KMS-11 (cell line): Measurements from ENCODE around the gene SLC7A9.

Source experiments
- H2AFZ ChIP-seq: fragments of 200-600 bp; sonication (generic); 2 replicates; pipeline ENCODE4 v1.6.1; 2016; ENCODE audit warnings: antibody characterized with exemption, mixed run types, low read depth
- H3K27ac ChIP-seq: fragments of 200-600 bp; sonication (generic); 2 replicates; pipeline ENCODE4 v1.6.1; 2016; ENCODE audit warnings: mild to moderate bottlenecking, mixed run types
- H3K27me3 ChIP-seq: fragments of 200-600 bp; sonication (generic); 2 replicates; pipeline ENCODE4 v1.6.1; 2017; ENCODE audit warnings: mild to moderate bottlenecking, low read depth, mixed run types, moderate library complexity; ENCODE audit not compliant: insufficient read depth
- H3K36me3 ChIP-seq: fragments of 200-600 bp; sonication (generic); 2 replicates; pipeline ENCODE4 v1.6.1; 2017; ENCODE audit warnings: mild to moderate bottlenecking, mixed run types; ENCODE audit not compliant: insufficient read depth
- H3K4me1 ChIP-seq: fragments of 200-600 bp; sonication (generic); 2 replicates; pipeline ENCODE4 v1.6.1; 2016; ENCODE audit warnings: mild to moderate bottlenecking, low read depth, mixed run types; ENCODE audit not compliant: poor library complexity, severe bottlenecking
- H3K4me2 ChIP-seq: fragments of 200-600 bp; sonication (generic); 2 replicates; pipeline ENCODE4 v1.7.0; 2016; ENCODE audit warnings: mild to moderate bottlenecking, mixed run types
- H3K4me3 ChIP-seq: fragments of 200-600 bp; sonication (generic); IDR thresholded peaks from 2 replicates; pipeline ENCODE4 v1.6.1; 2017; ENCODE audit warnings: low read depth, low read length, mixed read lengths; ENCODE audit not compliant: insufficient read depth
- H3K79me2 ChIP-seq: fragments of 200-600 bp; sonication (generic); 2 replicates; pipeline ENCODE4 v1.6.1; 2016; ENCODE audit warnings: low read depth, mixed run types; ENCODE audit not compliant: insufficient read depth
- H3K9ac ChIP-seq: fragments of 200-600 bp; sonication (generic); 2 replicates; pipeline ENCODE4 v1.6.1; 2016; ENCODE audit warnings: mild to moderate bottlenecking, mixed run types
- H4K20me1 ChIP-seq: fragments of 200-600 bp; sonication (generic); 2 replicates; pipeline ENCODE4 v1.6.1; 2016; ENCODE audit warnings: mild to moderate bottlenecking, mixed run types; ENCODE audit not compliant: insufficient read depth
- CTCF ChIP-seq: fragments of 200-600 bp; sonication (generic); conservative IDR thresholded peaks from 2 replicates; pipeline ENCODE4 v1.6.1; 2017; ENCODE audit warnings: low read depth, mild to moderate bottlenecking, antibody characterized with exemption, low read length, moderate library complexity, mixed read lengths

SLC7A9 gene

GRCh38 chr19:32896516-32897214 lies 27.1 kb upstream of the SLC7A9 start:
- Histone ChIP-seq H3K4me2 (no peak overlapping the region), H2AFZ (no peak overlapping the region), H3K79me2 (no peaks in the 10 kb centered on the region), H3K9ac (no peak overlapping the region), H3K27ac (no peak overlapping the region), H3K4me3 (no peak overlapping the region), H3K4me1 (peaks cover 7% of the 10 kb centered on the region), H3K27me3 (no peaks in the 10 kb centered on the region), H4K20me1 (no peaks in the 10 kb centered on the region), H3K36me3 (no peaks in the 10 kb centered on the region)
- TF ChIP-seq CTCF = no peak

- no peaks in the 10 kb centered on the region for H3K27me3 ChIP-seq
- H3K36me3 ChIP-seq = no peaks in the 10 kb centered on the region
- H3K9ac ChIP-seq = no peak overlapping the region
- no peak overlapping the region for H3K4me2 ChIP-seq
- no peak overlapping the region for H3K27ac ChIP-seq
- no peaks in the 10 kb centered on the region for H3K79me2 ChIP-seq
- no peaks in the 10 kb centered on the region for H4K20me1 ChIP-seq
- TF ChIP-seq CTCF = no peak
- no peak overlapping the region for H3K4me3 ChIP-seq
- peaks cover 7% of the 10 kb centered on the region for H3K4me1 ChIP-seq
- H2AFZ ChIP-seq = no peak overlapping the region
These were observed 25.8 kb upstream of the SLC7A9 start for GRCh38 chr19:32895384-32895783.

GRCh38 chr19:32891609-32892008 lies 22.0 kb upstream of the SLC7A9 start:
- Histone ChIP-seq H4K20me1 (no peaks in the 10 kb centered on the region), H3K27ac (no peak overlapping the region), H3K4me1 (peaks cover 1% of the 10 kb centered on the region), H3K9ac (no peak overlapping the region), H3K36me3 (no peaks in the 10 kb centered on the region), H3K79me2 (no peaks in the 10 kb centered on the region), H3K27me3 (no peaks in the 10 kb centered on the region), H2AFZ (no peak overlapping the region), H3K4me3 (no peak overlapping the region), H3K4me2 (no peak overlapping the region)
- TF ChIP-seq CTCF = no peak

- Histone ChIP-seq H3K4me3 (no peak overlapping the region), H2AFZ (no peak overlapping the region), H3K4me2 (no peak overlapping the region), H4K20me1 (no peaks in the 10 kb centered on the region), H3K27ac (no peak overlapping the region), H3K9ac (no peak overlapping the region), H3K27me3 (no peaks in the 10 kb centered on the region), H3K79me2 (no peaks in the 10 kb centered on the region), H3K36me3 (no peaks in the 10 kb centered on the region), H3K4me1 (no peaks in the 10 kb centered on the region)
- no peak for TF ChIP-seq CTCF
These were observed 21.3 kb upstream of the SLC7A9 start for GRCh38 chr19:32890841-32891240.
